IPS-20b (cell line): Measurements from ENCODE around the gene TMEM208.

ENCODE experiments used
- H3K27ac ChIP-seq: one replicate; pipeline ENCODE4 v1.5.1; 2013; ENCODE audit warnings: low read length
- H3K27me3 ChIP-seq: 2 replicates; pipeline ENCODE4 v1.6.1; 2013; ENCODE audit warnings: mild to moderate bottlenecking, low read length, inconsistent platforms; ENCODE audit not compliant: insufficient read depth
- H3K36me3 ChIP-seq: 2 replicates; pipeline ENCODE4 v1.6.1; 2013; ENCODE audit warnings: low read depth, mild to moderate bottlenecking, inconsistent platforms, low read length, moderate library complexity; ENCODE audit not compliant: insufficient read depth
- H3K4me1 ChIP-seq: 2 replicates; pipeline ENCODE4 v1.6.1; 2013; ENCODE audit warnings: mild to moderate bottlenecking, control low read depth, inconsistent platforms, low read length, moderate library complexity; ENCODE audit not compliant: insufficient read depth
- H3K4me3 ChIP-seq: 2 replicates; pipeline ENCODE4 v1.5.1; 2013; ENCODE audit warnings: mild to moderate bottlenecking, low read length, inconsistent platforms
- H3K9ac ChIP-seq: 2 replicates; pipeline ENCODE4 v1.6.1; 2013; ENCODE audit warnings: low read depth, mild to moderate bottlenecking, inconsistent platforms, low read length, moderate library complexity
- H3K9me3 ChIP-seq: 2 replicates; pipeline ENCODE4 v1.6.1; 2013; ENCODE audit warnings: mild to moderate bottlenecking, low read depth, low read length, inconsistent platforms; ENCODE audit not compliant: insufficient read depth

Gene TMEM208

DNA sequence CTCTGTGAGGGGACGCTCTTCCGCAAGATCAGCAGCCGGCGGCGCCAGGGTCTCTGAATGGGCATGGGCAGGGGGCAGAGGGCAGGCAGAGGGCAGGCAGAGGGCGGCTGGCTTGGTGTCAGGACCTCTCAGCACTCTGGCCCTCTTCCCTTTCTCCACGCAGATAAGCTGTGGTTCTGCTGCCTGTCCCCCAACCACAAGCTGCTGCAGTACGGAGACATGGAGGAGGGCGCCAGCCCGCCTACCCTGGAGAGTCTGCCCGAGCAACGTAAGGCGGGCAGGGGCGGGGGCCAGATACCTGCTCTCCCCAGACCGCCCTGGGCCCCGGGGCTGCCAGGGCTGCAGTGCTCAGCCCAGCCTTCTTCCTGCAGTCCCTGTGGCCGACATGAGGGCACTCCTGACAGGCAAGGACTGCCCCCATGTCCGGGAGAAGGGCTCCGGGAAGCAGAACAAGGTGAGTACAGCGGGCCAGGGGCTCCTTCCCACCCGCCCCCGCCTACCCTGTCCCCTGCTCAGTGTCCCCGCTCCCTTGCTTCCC is 23.9 kb upstream of the TMEM208 start:
- H3K4me3 ChIP-seq, result no peak overlapping the region
- no peaks in the 10 kb centered on the region for H3K27me3 ChIP-seq
- H3K27ac ChIP-seq, result no peak overlapping the region
- H3K4me1 ChIP-seq, result peaks cover 3% of the 10 kb centered on the region; the same call in 1 of the 2 replicates
- no peak overlapping the region for H3K9ac ChIP-seq
- peaks cover 9% of the 10 kb centered on the region; the same call in 1 of the 2 replicates for H3K36me3 ChIP-seq
- no peaks in the 10 kb centered on the region for H3K9me3 ChIP-seq

DNA sequence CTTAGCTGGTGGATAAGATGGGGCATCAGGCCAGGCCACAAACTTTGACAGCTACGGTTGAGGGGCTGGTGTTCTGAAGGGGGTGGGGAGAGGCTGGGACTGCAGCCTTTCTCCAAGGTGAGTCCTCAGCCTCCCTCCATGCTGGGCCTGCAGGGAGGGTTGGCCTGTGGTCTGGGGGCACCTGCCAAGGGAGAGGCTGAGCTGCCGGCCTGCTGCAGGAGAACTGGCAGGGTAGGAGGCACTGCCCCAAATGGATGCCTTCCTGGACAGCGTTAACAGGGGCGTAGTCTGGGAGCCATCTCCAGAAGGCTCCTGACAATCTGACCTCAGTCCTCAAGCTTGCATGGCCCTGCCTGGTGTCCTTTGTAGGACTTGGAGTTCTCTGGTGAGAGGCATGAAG is 22.9 kb upstream of the TMEM208 start:
- peaks cover 3% of the 10 kb centered on the region; the same call in 1 of the 2 replicates for H3K4me1 ChIP-seq
- no peaks in the 10 kb centered on the region for H3K9me3 ChIP-seq
- H3K36me3 ChIP-seq, result peaks cover 5% of the 10 kb centered on the region; the same call in 1 of the 2 replicates
- H3K9ac ChIP-seq, result no peak overlapping the region
- H3K4me3 ChIP-seq, result no peak overlapping the region
- H3K27ac ChIP-seq, result no peak overlapping the region
- no peaks in the 10 kb centered on the region for H3K27me3 ChIP-seq

DNA sequence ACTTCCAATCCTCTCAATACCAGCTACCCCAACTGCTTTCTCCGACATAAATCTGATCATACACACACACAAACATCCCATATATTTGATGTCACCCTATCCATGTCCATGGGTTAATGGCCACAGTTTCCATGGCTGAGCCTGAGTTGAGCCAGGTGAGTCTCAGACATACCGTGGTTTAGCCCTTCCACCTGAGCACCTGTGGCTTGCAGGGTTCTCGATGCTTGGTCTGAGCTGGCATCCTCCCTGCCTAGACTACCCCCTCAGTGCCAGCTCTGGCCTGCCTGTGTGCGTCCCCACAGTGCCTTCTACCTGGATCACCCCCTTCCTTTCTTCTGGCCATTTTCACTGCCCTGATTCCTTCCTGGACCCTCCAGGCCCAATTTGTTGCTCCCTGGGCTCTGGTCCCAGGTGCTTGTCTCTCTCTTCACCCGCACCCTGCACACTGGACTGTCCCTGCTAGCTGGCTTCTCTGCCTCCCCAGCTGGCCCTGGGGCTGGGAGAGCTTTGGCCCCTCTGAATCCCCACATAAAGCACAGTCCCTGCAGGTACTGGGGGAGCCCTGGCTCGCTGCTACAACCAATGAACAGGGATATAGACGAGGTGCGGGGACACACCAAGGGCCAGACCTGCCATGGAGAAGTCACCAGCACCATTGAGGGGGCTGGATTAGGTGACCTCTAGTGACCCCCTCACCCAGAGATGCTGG is 20.6 kb upstream of the TMEM208 start:
- H3K4me3 ChIP-seq, result no peak overlapping the region
- H3K9me3 ChIP-seq, result no peaks in the 10 kb centered on the region
- peaks cover 4% of the 10 kb centered on the region; the same call in 1 of the 2 replicates for H3K36me3 ChIP-seq
- no peak overlapping the region for H3K9ac ChIP-seq
- no peaks in the 10 kb centered on the region; the same call in 1 of the 2 replicates for H3K27me3 ChIP-seq
- no peaks in the 10 kb centered on the region; the same call in 1 of the 2 replicates for H3K4me1 ChIP-seq
- H3K27ac ChIP-seq, result no peak overlapping the region

DNA sequence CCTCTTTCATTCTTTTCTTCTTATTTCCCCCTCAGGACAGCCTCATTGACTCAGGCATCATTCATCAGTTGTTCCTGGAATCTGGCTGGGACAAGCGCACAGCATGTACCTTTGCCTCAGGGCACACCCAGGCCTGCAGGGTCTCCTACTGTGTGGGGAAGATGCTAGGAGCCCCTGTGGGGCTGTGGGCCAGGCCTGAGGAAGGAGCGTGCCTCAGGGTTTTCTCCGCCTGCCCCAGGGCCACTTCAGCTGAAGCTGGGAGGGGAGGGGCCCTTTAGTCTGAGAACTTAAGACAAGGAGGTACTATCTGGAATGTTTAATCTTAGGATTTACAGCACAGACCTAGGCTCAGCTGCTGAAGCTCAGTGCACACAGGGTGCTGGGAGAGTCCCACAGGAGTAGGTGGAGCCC is 20.1 kb upstream of the TMEM208 start:
- H3K9ac ChIP-seq, result no peak overlapping the region
- peaks cover 5% of the 10 kb centered on the region; the same call in 1 of the 2 replicates for H3K27me3 ChIP-seq
- H3K4me3 ChIP-seq, result no peak overlapping the region
- H3K9me3 ChIP-seq, result no peaks in the 10 kb centered on the region
- H3K4me1 ChIP-seq, result no peaks in the 10 kb centered on the region; the same call in 1 of the 2 replicates
- H3K27ac ChIP-seq, result no peak overlapping the region
- H3K36me3 ChIP-seq, result no peaks in the 10 kb centered on the region

DNA sequence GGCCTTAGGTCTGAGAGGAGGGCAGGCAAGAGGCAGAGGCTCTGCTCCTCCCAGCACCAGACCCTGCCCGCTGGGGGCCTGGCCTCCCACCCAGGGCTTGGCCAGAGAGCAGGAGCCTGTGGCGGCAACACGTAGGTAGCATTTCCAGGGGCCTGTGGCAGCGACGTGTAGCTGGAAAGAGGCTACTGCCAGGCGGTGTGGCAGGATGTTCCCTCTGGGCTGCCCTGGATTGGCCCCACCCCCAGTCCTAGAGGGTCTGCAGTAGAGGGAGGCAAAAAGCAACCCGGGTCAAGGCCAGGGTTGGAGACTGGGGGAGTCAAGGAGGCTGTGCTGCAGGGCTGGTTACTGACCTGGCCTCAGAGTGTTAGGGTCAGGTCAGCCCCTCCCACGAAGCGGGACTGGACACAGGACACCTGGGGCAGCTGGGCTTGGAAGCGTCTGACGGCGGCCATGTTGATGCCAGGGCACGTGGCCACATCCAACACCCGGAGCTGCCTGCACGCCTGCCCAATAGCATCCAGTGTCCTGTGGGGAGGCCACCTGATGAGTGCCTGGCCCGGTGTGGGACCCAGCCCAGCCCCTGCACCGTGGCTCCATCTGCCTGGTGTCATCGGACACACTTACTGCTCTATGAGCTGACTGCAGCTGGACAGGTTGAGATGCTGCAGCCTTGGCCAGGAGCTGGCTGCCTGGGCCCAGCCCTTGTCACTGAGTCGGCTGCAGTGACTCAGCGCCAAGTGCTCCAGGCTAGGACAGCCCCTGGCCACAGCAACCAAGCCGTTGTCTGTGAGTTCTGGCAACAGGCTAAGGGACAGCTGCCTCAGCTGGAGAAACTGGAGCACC is 19.5 kb upstream of the TMEM208 start:
- H3K4me3 ChIP-seq, result no peak overlapping the region
- H3K9ac ChIP-seq, result no peak overlapping the region; the same call in 1 of the 2 replicates
- peaks cover 9% of the 10 kb centered on the region for H3K27me3 ChIP-seq
- no peaks in the 10 kb centered on the region for H3K9me3 ChIP-seq
- H3K4me1 ChIP-seq, result no peaks in the 10 kb centered on the region; the same call in 1 of the 2 replicates
- no peak overlapping the region for H3K27ac ChIP-seq
- no peaks in the 10 kb centered on the region for H3K36me3 ChIP-seq

DNA sequence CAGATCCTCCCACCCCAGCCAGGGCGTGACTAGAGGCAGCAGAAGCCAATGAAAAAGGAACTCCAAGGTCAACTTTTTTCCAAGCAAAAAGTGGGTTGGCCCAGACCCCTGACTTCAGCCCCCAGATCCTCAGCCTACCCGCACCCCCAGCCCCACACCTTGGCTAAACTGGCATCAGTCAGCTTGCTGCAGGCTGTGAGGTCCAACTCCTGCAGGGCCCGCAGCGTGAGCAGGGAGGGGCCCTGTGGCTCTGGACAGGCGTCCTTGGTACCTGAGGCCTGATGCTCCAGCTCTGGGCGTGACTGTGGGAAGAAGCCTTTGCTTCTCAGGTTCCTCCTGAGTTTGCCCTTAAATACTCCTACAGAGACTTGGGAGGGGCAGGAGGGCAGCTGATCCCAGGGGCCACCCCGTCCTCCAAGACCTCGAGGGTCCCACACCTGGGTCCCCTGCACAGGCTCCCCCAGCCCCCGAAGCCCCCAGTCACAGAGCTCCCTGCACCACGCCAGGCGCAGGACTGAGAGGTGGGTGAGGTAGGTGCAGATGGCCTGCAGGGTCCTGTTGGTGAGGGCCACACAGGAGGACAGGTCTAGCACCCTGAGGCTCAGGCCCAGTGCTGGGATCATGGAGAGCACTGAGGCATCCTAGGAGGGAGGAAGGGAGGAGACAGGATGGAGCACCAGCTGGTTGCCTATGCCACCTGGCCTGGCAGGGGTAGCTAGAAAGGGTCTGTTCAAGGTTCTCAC is 18.6 kb upstream of the TMEM208 start:
- Histone ChIP-seq H3K36me3 (no peaks in the 10 kb centered on the region), H3K4me1 (no peaks in the 10 kb centered on the region; the same call in 1 of the 2 replicates), H3K27ac (no peak overlapping the region), H3K4me3 (no peak overlapping the region), H3K9me3 (no peaks in the 10 kb centered on the region), H3K9ac (no peak overlapping the region; the same call in 1 of the 2 replicates), H3K27me3 (peaks cover 15% of the 10 kb centered on the region)

DNA sequence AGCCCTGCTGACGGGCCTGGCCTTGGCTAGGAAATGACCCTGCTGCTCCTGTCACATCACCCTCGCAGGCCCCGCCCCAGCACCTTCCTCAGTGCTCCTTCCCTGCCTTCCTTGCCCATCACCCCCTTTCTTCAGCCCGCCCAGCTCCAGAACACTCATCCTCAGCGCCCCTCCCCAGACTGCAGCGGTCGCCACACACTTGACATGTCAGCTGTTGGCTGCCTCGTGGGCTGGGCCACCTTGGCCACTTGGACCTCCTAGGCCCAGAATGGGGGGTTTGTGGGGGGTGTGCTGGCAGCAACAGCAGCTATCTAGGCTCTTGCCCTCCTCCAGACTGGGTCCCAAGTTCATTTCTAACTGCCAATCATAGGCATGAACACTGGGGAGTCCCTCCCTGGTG is 17.4 kb upstream of the TMEM208 start:
- no peak overlapping the region for H3K27ac ChIP-seq
- no peaks in the 10 kb centered on the region for H3K36me3 ChIP-seq
- no peaks in the 10 kb centered on the region for H3K9me3 ChIP-seq
- no peak overlapping the region for H3K4me3 ChIP-seq
- no peak overlapping the region for H3K9ac ChIP-seq
- H3K27me3 ChIP-seq, result peaks cover 16% of the 10 kb centered on the region
- no peaks in the 10 kb centered on the region; the same call in 1 of the 2 replicates for H3K4me1 ChIP-seq

DNA sequence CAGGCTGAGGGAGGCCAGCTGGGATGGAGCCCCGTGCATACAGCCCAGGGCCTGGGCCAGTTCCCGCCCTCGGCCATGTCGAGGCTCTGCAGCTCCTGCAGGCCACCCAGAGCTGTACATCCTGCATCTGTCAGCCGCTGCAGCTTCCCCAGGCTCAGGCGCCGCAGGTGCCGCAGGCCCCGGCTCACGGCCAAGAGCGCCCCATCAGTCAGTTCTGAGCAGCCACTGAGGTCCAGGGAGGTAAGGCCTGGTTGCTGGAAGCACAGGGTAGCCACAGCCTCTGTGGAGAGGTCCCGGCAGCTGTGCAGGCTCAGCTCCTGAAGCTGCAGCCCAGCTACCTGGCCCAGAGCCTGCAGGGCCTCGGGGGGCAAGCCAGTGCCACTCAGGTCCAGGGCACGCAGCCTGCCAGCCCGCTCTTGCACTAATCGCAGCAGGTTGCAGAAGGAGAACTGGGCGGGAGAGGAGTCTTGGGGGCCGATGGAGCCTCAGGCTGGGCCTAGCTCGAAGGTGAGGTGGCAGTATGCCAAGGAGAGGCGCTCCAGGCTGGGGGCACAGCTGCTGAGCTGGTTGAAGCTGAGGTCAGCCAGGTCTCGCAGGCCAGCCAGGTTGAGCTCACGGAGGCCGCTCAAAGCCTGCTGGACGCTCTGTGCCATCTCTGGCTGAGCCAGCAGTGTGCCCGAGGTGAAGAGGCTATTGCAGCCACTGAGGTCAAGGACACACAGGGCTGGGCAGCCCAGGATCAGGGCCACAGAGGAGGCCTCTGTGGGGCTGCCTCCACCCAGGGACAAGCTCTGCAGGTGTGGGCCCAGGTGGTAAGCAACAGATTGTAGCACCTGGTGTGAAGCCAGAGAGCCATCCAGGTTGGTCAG is 16.6 kb upstream of the TMEM208 start:
- Histone ChIP-seq H3K9ac (no peak overlapping the region), H3K36me3 (no peaks in the 10 kb centered on the region), H3K27me3 (peaks cover 22% of the 10 kb centered on the region), H3K9me3 (no peaks in the 10 kb centered on the region), H3K4me3 (no peak overlapping the region), H3K4me1 (no peaks in the 10 kb centered on the region; the same call in 1 of the 2 replicates), H3K27ac (no peak overlapping the region)

DNA sequence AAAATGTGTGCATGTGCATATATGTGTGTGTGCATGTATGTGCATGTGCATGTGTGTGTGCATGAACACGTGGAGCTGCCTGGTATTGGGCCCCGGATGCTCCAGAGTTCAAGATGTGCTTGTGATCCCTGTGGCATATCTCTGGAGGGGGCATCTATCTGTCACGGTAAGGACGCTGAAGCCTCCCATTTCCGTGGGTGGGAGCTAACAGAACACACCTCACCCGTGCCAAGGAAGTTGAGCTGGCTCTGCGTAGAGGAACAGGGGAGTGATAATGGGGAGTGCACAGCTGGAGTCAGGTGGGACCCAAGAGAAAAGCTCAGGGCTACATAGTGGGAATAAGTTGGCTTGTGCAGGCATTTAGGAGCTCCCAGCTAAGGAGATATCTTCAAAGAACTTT is 15.3 kb upstream of the TMEM208 start:
- H3K27me3 ChIP-seq, result peaks cover 32% of the 10 kb centered on the region
- H3K36me3 ChIP-seq, result no peaks in the 10 kb centered on the region
- H3K27ac ChIP-seq, result no peak overlapping the region
- no peak overlapping the region for H3K4me3 ChIP-seq
- no peaks in the 10 kb centered on the region; the same call in 1 of the 2 replicates for H3K4me1 ChIP-seq
- H3K9me3 ChIP-seq, result no peaks in the 10 kb centered on the region
- no peak overlapping the region for H3K9ac ChIP-seq

DNA sequence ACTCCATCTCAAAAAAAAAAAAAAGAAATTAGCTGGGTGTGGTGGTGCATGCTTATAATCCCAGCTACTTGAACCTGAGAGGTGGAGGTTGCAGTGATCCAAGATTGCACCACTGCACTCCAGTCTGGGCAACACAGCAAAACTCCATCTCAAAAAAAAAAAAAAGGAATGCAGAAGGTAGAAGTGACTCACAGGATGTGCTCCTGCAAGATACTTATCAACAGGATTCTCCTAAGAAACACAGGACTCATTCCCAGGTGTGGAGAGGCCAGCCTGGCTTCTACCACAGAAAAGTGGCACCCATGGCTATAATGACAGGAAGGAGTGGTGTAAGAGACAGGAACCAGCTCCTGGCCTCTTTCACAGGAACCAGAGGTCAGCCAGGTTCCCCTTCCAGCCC is 14.2 kb upstream of the TMEM208 start:
- Histone ChIP-seq H3K9me3 (no peaks in the 10 kb centered on the region), H3K27ac (no peak overlapping the region), H3K27me3 (peaks cover 42% of the 10 kb centered on the region), H3K9ac (no peak overlapping the region), H3K4me3 (no peak overlapping the region), H3K4me1 (no peaks in the 10 kb centered on the region), H3K36me3 (no peaks in the 10 kb centered on the region)
